Suprapubic skin (tissue), 4 donors: Measurements from ENCODE around the gene RGS7.

Experiments
- POLR2A ChIP-seq, 2 donors: fragments of 450-650 bp; IDR thresholded peaks; one replicate each; pipeline ENCODE4 v1.6.1; 2017; ENCODE audit warnings: antibody characterized with exemption in 2 of 2, mild to moderate bottlenecking in 2 of 2, moderate library complexity in 2 of 2
- POLR2AphosphoS5 ChIP-seq, 3 donors: sonication (generic); formaldehyde crosslinking; IDR thresholded peaks; one replicate each; pipeline ENCODE4 v1.6.1; 2017; ENCODE audit warnings: antibody characterized with exemption in 3 of 3

DNA sequence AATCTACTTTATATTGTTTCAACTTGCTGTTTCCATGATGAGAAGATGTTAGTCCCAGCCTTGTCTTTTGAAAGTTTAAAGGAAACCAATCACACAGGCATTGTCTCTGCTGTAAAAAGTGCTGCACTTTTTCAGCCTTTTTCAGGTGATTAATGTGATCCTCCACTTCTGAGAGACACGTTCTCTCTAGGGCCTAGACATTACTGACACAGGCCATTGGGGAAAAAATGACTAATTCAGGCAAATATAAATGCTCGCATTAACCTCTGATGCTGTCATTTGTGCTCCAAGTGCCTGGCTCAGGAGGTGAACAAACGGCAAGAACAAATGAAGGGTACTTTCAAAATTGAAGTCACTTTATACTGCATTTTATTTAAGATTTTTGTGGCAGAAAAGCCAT, 32.4 kb upstream of the RGS7 start:
- TF ChIP-seq POLR2A (IDR thresholded peaks at IDR 0.05) (no peak), POLR2AphosphoS5 (IDR thresholded peaks at IDR 0.05) (no peak)
